H1 (cell line): ENCODE results near the gene CNTD1. TPM values are rescaled to one million over a fixed set of nuclear protein-coding genes. Genes with fewer than 3 reads are reported as not detected.

Source experiments
- EGR1 ChIP-seq: IDR thresholded peaks from 2 replicates; pipeline ENCODE4 v1.6.1; 2011; ENCODE audit warnings: low read depth, low read length, borderline replicate concordance
- HDAC6 ChIP-seq: IDR thresholded peaks from one replicate; pipeline ENCODE4 v1.7.1; 2012; ENCODE audit warnings: low read depth, mild to moderate bottlenecking, inconsistent platforms, low read length, moderate library complexity
- POLR2AphosphoS5 ChIP-seq: IDR thresholded peaks from 2 replicates; pipeline ENCODE4 v1.6.1; 2011; ENCODE audit warnings: low read depth, low read length
- TBP ChIP-seq: IDR thresholded peaks from 2 replicates; pipeline ENCODE4 v1.6.1; 2011; ENCODE audit warnings: low read depth, low read length, improper control_type of control experiment
- ZNF274 ChIP-seq: IDR thresholded peaks from 2 replicates; pipeline ENCODE4 v1.7.0; 2012; ENCODE audit warnings: low read length, borderline replicate concordance; ENCODE audit errors: extremely low read depth
- polyA plus RNA-seq, 7 experiments: library from polyadenylated mRNA; depleted of rRNA in 3 of 7; stranded (reverse) in 5 of 7; unstranded in 2 of 7; fragments of >200 nt in 5 of 7; fragments of 200-250 nt in 2 of 7; gene quantifications; 1 replicate in 5 of 7; 2 replicates in 1 of 7; 4 replicates in 1 of 7; pipeline versions ENCODE4 v1.2.1 to v1.2.3, GENCODE V29; 2011 to 2013; ENCODE audit warnings: missing spikeins in 2 of 7, mixed read lengths in 2 of 7
- total RNA-seq: library from RNA; stranded (reverse); fragmentation: NEBNext Ultra II Directional; extraction: Animal tissue kit (Norgen Biotek cat#: 25700); gene quantifications from 2 replicates; pipeline ENCODE4 v1.2.1, GENCODE V29; 2021

CNTD1 gene
- total and polyA plus RNA-seq, 2 of the 8 experiments (the other 6 are each of a cell fraction or from before 2014, with no cell fraction given): not detected

GRCh38 chr17:42841975-42842685, 43.5 kb downstream of the CNTD1 start (continued):
- TF ChIP-seq HDAC6: no peak
- TF ChIP-seq ZNF274: no peak
- no peak for TF ChIP-seq EGR1
- no peak for TF ChIP-seq POLR2AphosphoS5
- TF ChIP-seq TBP: no peak
